Measurements from ENCODE around the gene SECISBP2L.

GRCh38 chr15:49045751-49046219 is 461 bp downstream of the SECISBP2L start:
- TF ChIP-seq CTCF (IDR thresholded peaks at IDR 0.05) (no peak), POLR2A (IDR thresholded peaks at IDR 0.05) (no peak)
